A549 (cell line): ENCODE measurements around the gene FBXO31.

Experiments used
- CTCF ChIP-seq: fragments of >200 bp; sonication (Bioruptor Twin); formaldehyde crosslinking; IDR thresholded peaks from 3 replicates; pipeline ENCODE4 v1.5.1; 2016
- EP300 ChIP-seq, 2 experiments: fragments of >200 bp; sonication (Bioruptor Twin); formaldehyde crosslinking; IDR thresholded peaks; 2 replicates in 1 of 2; 3 replicates in 1 of 2; pipeline ENCODE4 v1.6.1; 2016 to 2017
- REST ChIP-seq: fragments of 200-600 bp; sonication (generic); IDR thresholded peaks from 2 replicates; pipeline ENCODE4 v1.6.1; 2016; ENCODE audit warnings: antibody characterized with exemption, mild to moderate bottlenecking, moderate library complexity

GRCh38 chr16:87393680-87394055 lies 10.1 kb upstream of the FBXO31 start:
- TF ChIP-seq CTCF (no peak), REST (no peak), EP300 (IDR thresholded peaks at IDR 0.05) (no peak)
